Measurements from ENCODE around the gene PLXND1. TPM values are rescaled to one million over a fixed set of nuclear protein-coding genes. Genes with fewer than 3 reads are reported as not detected.

Gene PLXND1, protein sequence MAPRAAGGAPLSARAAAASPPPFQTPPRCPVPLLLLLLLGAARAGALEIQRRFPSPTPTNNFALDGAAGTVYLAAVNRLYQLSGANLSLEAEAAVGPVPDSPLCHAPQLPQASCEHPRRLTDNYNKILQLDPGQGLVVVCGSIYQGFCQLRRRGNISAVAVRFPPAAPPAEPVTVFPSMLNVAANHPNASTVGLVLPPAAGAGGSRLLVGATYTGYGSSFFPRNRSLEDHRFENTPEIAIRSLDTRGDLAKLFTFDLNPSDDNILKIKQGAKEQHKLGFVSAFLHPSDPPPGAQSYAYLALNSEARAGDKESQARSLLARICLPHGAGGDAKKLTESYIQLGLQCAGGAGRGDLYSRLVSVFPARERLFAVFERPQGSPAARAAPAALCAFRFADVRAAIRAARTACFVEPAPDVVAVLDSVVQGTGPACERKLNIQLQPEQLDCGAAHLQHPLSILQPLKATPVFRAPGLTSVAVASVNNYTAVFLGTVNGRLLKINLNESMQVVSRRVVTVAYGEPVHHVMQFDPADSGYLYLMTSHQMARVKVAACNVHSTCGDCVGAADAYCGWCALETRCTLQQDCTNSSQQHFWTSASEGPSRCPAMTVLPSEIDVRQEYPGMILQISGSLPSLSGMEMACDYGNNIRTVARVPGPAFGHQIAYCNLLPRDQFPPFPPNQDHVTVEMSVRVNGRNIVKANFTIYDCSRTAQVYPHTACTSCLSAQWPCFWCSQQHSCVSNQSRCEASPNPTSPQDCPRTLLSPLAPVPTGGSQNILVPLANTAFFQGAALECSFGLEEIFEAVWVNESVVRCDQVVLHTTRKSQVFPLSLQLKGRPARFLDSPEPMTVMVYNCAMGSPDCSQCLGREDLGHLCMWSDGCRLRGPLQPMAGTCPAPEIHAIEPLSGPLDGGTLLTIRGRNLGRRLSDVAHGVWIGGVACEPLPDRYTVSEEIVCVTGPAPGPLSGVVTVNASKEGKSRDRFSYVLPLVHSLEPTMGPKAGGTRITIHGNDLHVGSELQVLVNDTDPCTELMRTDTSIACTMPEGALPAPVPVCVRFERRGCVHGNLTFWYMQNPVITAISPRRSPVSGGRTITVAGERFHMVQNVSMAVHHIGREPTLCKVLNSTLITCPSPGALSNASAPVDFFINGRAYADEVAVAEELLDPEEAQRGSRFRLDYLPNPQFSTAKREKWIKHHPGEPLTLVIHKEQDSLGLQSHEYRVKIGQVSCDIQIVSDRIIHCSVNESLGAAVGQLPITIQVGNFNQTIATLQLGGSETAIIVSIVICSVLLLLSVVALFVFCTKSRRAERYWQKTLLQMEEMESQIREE (N-terminal part only)
- total RNA-seq = 316 and 444 TPM in 2 replicates

DNA sequence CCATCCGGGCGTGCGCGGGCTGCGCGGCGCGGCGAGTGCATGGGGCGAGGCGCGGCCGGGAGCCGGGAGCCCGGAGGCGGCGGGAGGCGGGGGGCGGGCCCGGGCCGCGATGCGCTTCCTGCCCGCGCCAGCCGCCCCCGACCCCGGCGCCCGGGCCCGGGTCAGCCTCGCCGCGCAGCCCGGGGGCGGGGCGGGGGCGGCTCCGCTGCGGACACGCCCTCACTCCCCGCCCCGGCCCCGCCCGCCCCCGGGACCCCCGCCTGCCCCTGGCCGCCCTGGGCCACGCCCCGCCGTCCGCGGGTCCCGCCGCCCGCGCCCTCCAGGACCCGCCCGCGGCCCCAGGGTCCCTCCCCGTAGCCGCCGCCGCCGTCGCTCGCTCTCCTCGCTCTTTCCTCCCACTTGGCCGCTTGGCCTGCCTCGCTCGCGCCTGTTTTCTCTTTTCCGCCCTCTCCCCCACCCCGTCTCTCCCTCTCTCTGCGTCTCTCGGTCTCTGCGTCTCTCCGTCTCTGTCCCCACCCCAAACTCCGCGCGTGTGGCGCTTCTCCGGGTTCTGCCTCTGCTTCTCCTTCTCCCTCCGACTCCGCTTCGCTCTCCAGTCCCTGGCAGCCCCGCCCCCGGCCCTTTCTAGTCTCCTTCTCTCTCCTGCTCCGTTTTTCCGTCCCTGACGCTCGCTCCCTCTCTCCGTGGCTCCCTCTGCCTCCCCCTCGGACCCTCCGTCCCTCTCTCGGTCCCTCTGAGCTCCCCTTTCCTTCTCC is at the start of gene PLXND1:
PLXND1 (minus strand) TSS at position 41 of the 755 bp plus-strand sequence; CDS start at position 4, 37 bp downstream.

GRCh38 chr3:129543156-129543790 is 63.2 kb downstream of the PLXND1 start, which contains the start of gene H1-8:
Gene H1-8, plus strand, starts transcription at chr3:129543175. Its CDS starts 44 bp downstream, at chr3:129543219.

DNA sequence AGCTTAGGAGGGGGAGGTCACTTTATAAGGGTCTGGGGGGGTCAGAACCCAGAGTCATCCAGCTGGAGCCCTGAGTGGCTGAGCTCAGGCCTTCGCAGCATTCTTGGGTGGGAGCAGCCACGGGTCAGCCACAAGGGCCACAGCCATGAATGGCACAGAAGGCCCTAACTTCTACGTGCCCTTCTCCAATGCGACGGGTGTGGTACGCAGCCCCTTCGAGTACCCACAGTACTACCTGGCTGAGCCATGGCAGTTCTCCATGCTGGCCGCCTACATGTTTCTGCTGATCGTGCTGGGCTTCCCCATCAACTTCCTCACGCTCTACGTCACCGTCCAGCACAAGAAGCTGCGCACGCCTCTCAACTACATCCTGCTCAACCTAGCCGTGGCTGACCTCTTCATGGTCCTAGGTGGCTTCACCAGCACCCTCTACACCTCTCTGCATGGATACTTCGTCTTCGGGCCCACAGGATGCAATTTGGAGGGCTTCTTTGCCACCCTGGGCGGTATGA is 77.8 kb downstream of the PLXND1 start, which contains the start of gene RHO:
RHO (plus strand) TSS at position 51 of the 512 bp plus-strand sequence; CDS start at position 146, 95 bp downstream.

Other genes starting within 250 kb of the PLXND1 start
- gene EFCAB12, start 178.0 kb downstream of the PLXND1 start, total RNA-seq = 0.03 and 0.07 TPM in 2 replicates
- 21.9 and 22.6 TPM in 2 replicates for gene MBD4, start 166.7 kb downstream of the PLXND1 start, total RNA-seq
- gene IFT122, start 166.5 kb downstream of the PLXND1 start, total RNA-seq = 26.6 and 32.1 TPM in 2 replicates
- not detected in 2 replicates for gene RHO, start 78.0 kb downstream of the PLXND1 start, total RNA-seq
- not detected in 2 replicates for gene H1-8, start 63.5 kb downstream of the PLXND1 start, total RNA-seq